HG03135 (cell line): ENCODE results near the gene PRKAG2.

Experiments used
- ATAC-seq: cut with Tn5 transposase; IDR thresholded peaks from one replicate; pipeline ENCODE4 v1.9.1; 2021; ENCODE audit warnings: mild to moderate bottlenecking, moderate library complexity; ENCODE audit not compliant: unreplicated experiment

Gene PRKAG2

GRCh38 chr7:151900986-151901621, 24.2 kb upstream of the PRKAG2 start:
- no peak for ATAC-seq

DNA sequence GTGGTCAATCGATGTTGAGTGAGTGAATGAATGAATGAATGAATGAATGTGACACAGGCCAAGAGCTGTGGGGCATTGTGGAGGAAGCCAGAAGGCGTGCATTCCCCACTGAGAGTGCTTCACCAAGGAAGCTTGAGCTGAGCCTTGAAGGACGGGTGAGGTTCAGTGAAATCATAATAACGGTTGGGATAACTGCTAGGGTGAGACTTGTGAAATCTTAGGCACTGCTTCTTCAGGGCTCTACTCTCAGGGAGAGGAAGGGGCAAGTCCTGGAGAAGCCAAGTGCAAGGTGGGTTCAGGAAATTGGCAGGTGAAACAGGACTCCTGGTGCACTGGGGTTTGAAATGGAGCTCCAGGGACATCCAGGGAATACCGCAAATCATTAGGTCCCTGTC, 23.7 kb upstream of the PRKAG2 start:
- no peak for ATAC-seq

GRCh38 chr7:151899513-151900360, 22.8 kb upstream of the PRKAG2 start:
- ATAC-seq, result no peak

DNA sequence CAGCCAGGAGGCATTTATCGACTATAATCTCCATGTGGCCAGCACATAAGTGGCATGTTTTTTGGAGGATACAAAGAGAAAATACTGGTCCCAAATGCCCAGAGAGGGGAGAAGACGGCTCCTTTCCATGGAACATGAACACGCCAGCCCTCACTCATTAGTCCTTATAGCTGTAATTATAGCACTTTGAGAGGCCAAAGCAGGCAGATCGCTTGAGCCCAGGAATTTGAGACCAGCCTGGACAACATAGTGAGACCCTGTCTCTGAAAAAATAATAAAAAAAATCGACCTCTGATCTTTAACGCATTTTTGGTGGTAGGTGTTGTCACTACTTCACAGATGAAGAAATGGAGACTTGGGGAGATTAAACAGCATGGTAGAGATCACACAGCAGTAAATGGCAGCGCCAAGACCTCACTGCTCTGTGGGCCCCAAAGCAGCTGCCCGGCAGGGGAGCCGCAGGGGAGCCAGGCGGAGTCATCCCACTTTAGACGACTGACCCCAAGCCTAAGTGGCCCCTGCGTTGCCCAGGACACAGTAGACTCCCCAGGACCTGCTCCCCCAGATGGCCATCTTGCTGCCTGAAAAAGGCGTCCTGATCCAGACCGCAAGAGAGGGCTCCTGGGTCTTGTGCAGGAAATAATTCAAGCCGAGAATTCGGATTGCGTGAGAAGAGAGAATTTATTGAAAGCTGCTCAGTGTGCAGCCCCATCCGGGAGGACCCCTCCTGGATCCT, 21.2 kb upstream of the PRKAG2 start:
- ATAC-seq, result no peak

DNA sequence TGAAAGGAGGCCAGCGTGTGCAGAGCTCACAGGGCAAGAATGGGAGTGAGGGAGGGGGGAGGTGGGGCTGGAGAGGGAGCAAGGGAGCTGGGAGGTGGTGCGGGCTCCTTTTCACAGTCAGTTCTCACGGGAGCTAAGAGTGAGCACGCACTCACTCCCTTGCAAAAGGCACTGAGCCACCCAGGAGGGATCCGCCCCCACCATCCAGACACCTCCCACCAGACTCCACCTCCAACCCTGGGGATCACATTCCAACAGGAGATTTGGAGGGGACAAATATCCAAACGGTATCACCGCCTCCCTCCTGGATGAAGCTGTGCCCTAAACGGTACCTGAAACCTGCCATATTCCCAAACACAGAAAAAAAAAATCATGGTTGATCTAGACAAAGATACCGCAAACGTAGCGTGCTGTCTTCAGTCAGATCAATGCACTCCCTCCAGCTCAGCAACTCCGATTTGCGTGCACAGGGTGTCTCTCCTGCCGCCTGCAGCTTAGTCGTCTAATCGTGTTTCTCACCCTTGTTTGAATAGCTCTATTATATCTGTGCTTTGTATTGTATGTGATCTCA, 20.3 kb upstream of the PRKAG2 start:
- ATAC-seq, result no peak

DNA sequence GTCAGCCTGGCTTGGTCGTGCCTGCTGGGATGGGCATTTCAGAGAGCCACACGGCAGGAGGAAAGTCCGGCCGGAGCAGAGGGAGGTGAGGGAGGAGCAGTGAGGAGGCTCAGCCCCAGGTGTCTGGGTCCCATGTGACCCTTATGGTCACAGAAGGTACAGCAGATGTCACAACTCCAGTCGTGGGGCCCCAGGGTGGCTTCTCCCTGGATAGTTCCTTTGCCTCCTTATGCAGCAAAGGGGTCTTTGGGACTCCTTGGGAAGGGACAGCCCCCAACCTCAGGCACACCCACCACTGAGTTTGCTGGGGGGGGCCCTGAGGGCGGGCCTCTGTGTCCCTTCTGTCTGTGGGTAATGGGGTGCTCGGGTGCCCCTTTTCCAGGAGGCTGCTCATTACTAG, 19.6 kb upstream of the PRKAG2 start:
- no peak for ATAC-seq

GRCh38 chr7:151896086-151896485, 19.2 kb upstream of the PRKAG2 start:
- no peak for ATAC-seq

DNA sequence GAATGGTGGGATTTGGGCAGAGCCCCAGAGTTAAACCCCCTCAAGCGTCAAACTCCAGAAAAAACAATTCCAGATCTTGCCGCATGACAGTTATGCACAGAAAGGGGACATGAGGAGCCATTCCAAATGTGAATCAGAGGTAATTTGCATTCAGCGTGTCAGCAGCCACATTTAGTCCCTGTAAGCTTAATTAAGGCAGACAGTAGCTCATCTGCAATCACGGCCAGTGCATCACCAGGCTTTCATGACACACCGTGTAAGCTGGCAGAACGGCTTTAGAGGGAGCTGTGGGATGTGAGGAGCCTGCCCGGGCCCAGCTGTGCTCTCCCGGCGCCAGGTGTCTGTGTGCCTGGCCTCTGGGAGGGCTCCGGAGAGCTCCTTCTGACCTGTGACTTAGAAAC, 18.7 kb upstream of the PRKAG2 start:
- ATAC-seq, result no peak

DNA sequence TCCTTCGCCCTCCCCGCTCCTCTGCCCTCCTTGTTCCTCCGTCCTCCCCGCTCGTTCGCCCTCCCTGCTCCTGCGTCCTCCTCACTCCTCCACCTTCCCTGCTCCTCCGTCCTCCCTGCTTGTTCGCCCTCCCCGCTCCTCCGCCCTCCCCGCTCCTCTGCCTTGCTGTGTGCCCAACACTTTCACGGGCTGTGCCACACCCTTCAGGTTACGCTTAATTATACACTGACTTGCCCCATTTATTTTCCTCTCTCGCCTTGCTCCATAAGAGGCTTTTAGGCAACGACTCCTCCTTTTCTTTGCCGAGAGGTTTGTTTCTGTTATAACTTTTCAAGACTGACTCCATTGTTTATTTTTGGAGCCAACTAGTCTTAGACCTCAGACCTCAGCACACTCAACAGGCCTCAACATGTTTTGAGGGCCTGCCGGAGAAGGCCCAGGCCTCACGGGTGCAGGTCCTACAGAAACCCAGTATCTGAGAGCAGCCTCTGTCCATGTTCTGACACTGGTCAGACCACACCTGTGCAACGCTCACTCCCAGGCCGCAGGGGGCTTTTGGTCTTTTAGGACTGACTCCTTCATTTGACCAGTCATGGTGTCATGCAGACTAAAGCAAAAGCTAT, 18.2 kb upstream of the PRKAG2 start:
- ATAC-seq, result no peak

- no peak for ATAC-seq
These were observed 17.4 kb upstream of the PRKAG2 start for GRCh38 chr7:151894111-151895007.

GRCh38 chr7:151893405-151893923, 16.5 kb upstream of the PRKAG2 start:
- no peak for ATAC-seq

- no peak for ATAC-seq
These were observed 14.8 kb upstream of the PRKAG2 start for GRCh38 chr7:151891753-151892152.

- no peak for ATAC-seq
These were observed 14.3 kb upstream of the PRKAG2 start for GRCh38 chr7:151891182-151891581.

GRCh38 chr7:151890355-151891004, 13.6 kb upstream of the PRKAG2 start:
- ATAC-seq, result no peak

GRCh38 chr7:151889406-151890354, 12.8 kb upstream of the PRKAG2 start:
- no peak for ATAC-seq

DNA sequence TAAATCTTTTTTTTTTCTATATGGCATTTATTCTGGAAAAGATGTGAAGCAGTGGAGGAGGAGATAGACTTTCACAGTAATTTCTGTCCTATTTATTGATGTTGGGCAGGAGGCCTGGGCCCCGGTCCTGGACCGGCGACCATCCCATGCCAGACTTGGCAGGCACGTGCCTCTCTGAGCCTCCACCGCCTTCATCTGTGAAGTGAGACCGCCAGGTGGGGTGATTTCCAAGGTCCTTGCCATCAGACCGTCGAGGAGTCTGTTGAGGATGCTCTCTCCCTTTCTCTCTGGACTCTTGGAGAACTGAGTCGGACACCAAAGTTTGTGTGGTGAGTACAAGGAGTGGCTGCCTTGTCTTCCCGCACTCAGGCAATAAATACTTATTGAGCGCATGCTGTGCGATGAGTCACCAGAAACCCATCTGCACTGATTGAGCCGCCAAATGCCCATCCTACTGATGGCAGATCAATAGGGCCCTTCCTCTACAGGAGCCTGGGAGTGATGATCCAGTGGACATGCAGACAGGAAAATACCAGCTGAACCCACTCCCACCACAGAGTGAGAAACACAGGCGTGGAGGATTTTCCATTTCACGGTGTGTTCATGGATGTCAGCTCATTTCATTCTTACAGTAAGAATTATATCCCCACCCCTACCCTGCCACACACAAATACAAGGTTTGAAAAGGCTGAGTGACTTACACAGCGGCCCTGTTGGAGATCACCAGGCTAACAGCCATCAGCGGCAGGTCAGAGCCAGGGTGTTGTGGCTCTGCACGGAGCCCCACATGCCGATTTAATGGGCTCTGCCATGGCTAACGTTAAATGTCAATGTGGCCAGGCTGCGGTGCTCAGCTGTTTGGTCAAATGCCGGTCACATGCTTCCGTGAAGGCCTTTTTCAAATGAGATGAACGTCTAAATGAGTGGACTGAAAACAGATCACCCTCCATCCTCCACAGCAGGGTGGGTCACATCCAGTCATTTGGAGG, 11.5 kb upstream of the PRKAG2 start:
- ATAC-seq, result no peak

- no peak for ATAC-seq
These were observed 9.9 kb upstream of the PRKAG2 start for GRCh38 chr7:151886783-151887182.
